ENCODE data around the gene CLASP1.
"Not testable (repeated sequence)": the region's sequence is repeated elsewhere in the genome, so short reads cannot be mapped to it uniquely, and the experiment has no call there.

CLASP1 gene

GRCh38 chr2:121363632-121364420 is 285.4 kb downstream of the CLASP1 start:
- DNase-seq = no peak

GRCh38 chr2:121362774-121363173 is 286.5 kb downstream of the CLASP1 start:
- DNase-seq = no peak

- no peak for DNase-seq
These were observed 287.0 kb downstream of the CLASP1 start for GRCh38 chr2:121362226-121362625.

GRCh38 chr2:121360566-121361300 is 288.5 kb downstream of the CLASP1 start:
- DNase-seq = no peak

- DNase-seq = peak; percentile 2
These were observed 289.3 kb downstream of the CLASP1 start for GRCh38 chr2:121359716-121360565.

- no peak for DNase-seq
These were observed 290.1 kb downstream of the CLASP1 start for GRCh38 chr2:121359170-121359569.

GRCh38 chr2:121358291-121358690 is 291.0 kb downstream of the CLASP1 start:
- DNase-seq = no peak

- peak; percentile 77 for DNase-seq
These were observed 293.1 kb downstream of the CLASP1 start for GRCh38 chr2:121356058-121356640.

GRCh38 chr2:121355488-121355887 is 293.8 kb downstream of the CLASP1 start:
- DNase-seq = no peak

- DNase-seq = no peak
These were observed 297.5 kb downstream of the CLASP1 start for GRCh38 chr2:121351521-121352318.

GRCh38 chr2:121350890-121351289 is 298.4 kb downstream of the CLASP1 start:
- no peak for DNase-seq

- DNase-seq = no peak
These were observed 298.9 kb downstream of the CLASP1 start for GRCh38 chr2:121350402-121350775.

GRCh38 chr2:121349721-121350401 is 299.4 kb downstream of the CLASP1 start:
- no peak for DNase-seq

GRCh38 chr2:121348128-121348740 is 301.0 kb downstream of the CLASP1 start:
- no peak for DNase-seq

- no peak for DNase-seq
These were observed 302.4 kb downstream of the CLASP1 start for GRCh38 chr2:121346859-121347258.

- no peak for DNase-seq
These were observed 302.9 kb downstream of the CLASP1 start for GRCh38 chr2:121346407-121346806.

GRCh38 chr2:121345887-121346286 is 303.4 kb downstream of the CLASP1 start:
- DNase-seq = no peak

- DNase-seq = no peak
These were observed 304.2 kb downstream of the CLASP1 start for GRCh38 chr2:121345101-121345500.

- DNase-seq = not testable (repeated sequence)
These were observed 305.3 kb downstream of the CLASP1 start for GRCh38 chr2:121343828-121344399.

- no peak for DNase-seq
These were observed 306.1 kb downstream of the CLASP1 start for GRCh38 chr2:121343191-121343590.

GRCh38 chr2:121342751-121343150 is 306.5 kb downstream of the CLASP1 start:
- DNase-seq = no peak
